Liver (tissue), 9 donors: ENCODE results near the gene URAD. TPM values are rescaled to one million over a fixed set of nuclear protein-coding genes. Genes with fewer than 3 reads are reported as not detected.
A peak's percentile ranks its signal among the peaks of the same experiment; 100 is the strongest.

ENCODE experiments used
- DNase-seq: peaks from one replicate; pipeline ENCODE4 v3.0.0-alpha.2; 2017; ENCODE audit warnings: low spot score
- H3K27ac ChIP-seq, 2 donors: one replicate each; pipeline ENCODE4 v1.7.0; 2013; ENCODE audit warnings: inconsistent platforms in 2 of 2, low read length in 2 of 2, control low read depth in 1 of 2, low read depth in 1 of 2, mild to moderate bottlenecking in 1 of 2
- H3K27me3 ChIP-seq, 4 donors: one replicate each; pipeline versions ENCODE4 v1.6.1 to v1.7.0; 2013; ENCODE audit warnings: low read length in 3 of 4, inconsistent platforms in 1 of 4, mild to moderate bottlenecking in 1 of 4, moderate library complexity in 1 of 4; ENCODE audit not compliant: control insufficient read depth in 4 of 4, insufficient read depth in 4 of 4
- H3K36me3 ChIP-seq, 4 donors: one replicate each; pipeline versions ENCODE4 v1.6.1 to v1.7.0; 2013; ENCODE audit warnings: low read length in 3 of 4, mild to moderate bottlenecking in 3 of 4, low read depth in 1 of 4, moderate library complexity in 1 of 4; ENCODE audit not compliant: control insufficient read depth in 4 of 4, insufficient read depth in 3 of 4
- H3K4me1 ChIP-seq, 4 donors: one replicate each; pipeline versions ENCODE4 v1.6.1 to v1.7.0; 2013; ENCODE audit warnings: low read length in 3 of 4, mild to moderate bottlenecking in 3 of 4, moderate library complexity in 1 of 4; ENCODE audit not compliant: control insufficient read depth in 4 of 4, insufficient read depth in 4 of 4
- H3K4me3 ChIP-seq, 3 donors: one replicate each; pipeline versions ENCODE4 v1.6.1 to v1.7.0; 2013; ENCODE audit warnings: low read length in 3 of 3, control low read depth in 1 of 3, low read depth in 1 of 3, mild to moderate bottlenecking in 1 of 3
- H3K9ac ChIP-seq, 2 donors: one replicate each; pipeline ENCODE4 v1.7.0; 2013; ENCODE audit warnings: low read length in 2 of 2, mild to moderate bottlenecking in 2 of 2, moderate library complexity in 2 of 2, control low read depth in 1 of 2, low read depth in 1 of 2
- H3K9me3 ChIP-seq, 4 donors: one replicate each; pipeline versions ENCODE4 v1.6.1 to v1.7.0; 2013; ENCODE audit warnings: low read length in 3 of 4; ENCODE audit not compliant: control insufficient read depth in 4 of 4
- ATF3 ChIP-seq: IDR thresholded peaks from 2 replicates; pipeline ENCODE4 v1.6.1; 2016; ENCODE audit warnings: antibody characterized with exemption
- CTCF ChIP-seq: fragments of 150-350 bp; IDR thresholded peaks from 2 replicates; pipeline ENCODE4 v1.5.1; 2017; ENCODE audit warnings: improper control_type of control experiment, low read depth, low read length; ENCODE audit not compliant: missing input control
- EGR1 ChIP-seq, 2 donors: IDR thresholded peaks; 2 replicates each; pipeline ENCODE4 v1.6.1; 2016 to 2018; ENCODE audit warnings: antibody characterized with exemption in 2 of 2, low read depth in 2 of 2
- FOXA1 ChIP-seq: IDR thresholded peaks from 2 replicates; pipeline ENCODE4 v1.6.1; 2016; ENCODE audit warnings: antibody characterized with exemption
- FOXA2 ChIP-seq: IDR thresholded peaks from 2 replicates; pipeline ENCODE4 v1.6.1; 2016; ENCODE audit warnings: antibody characterized with exemption
- GABPA ChIP-seq, 2 donors: IDR thresholded peaks in 1 of 2; conservative IDR thresholded peaks in 1 of 2; 2 replicates each; pipeline ENCODE4 v1.6.1; 2016; ENCODE audit warnings: antibody characterized with exemption in 2 of 2, mild to moderate bottlenecking in 1 of 2, moderate library complexity in 1 of 2
- HNF4A ChIP-seq, 2 donors: conservative IDR thresholded peaks; 2 replicates each; pipeline ENCODE4 v1.6.1; 2016; ENCODE audit warnings: antibody characterized with exemption in 2 of 2, mild to moderate bottlenecking in 2 of 2
- HNF4G ChIP-seq: IDR thresholded peaks from 2 replicates; pipeline ENCODE4 v1.6.1; 2016; ENCODE audit warnings: antibody characterized with exemption
- JUND ChIP-seq, 2 donors: IDR thresholded peaks; 2 replicates each; pipeline ENCODE4 v1.6.1; 2016; ENCODE audit warnings: antibody characterized with exemption in 2 of 2
- MAX ChIP-seq: IDR thresholded peaks from 2 replicates; pipeline ENCODE4 v1.6.1; 2016; ENCODE audit warnings: antibody characterized with exemption
- NR2F2 ChIP-seq: IDR thresholded peaks from 2 replicates; pipeline ENCODE4 v1.6.1; 2016; ENCODE audit warnings: antibody characterized with exemption
- RAD21 ChIP-seq, 2 donors: IDR thresholded peaks; 2 replicates each; pipeline ENCODE4 v1.6.1; 2016; ENCODE audit warnings: antibody characterized with exemption in 2 of 2, mild to moderate bottlenecking in 2 of 2
- REST ChIP-seq: IDR thresholded peaks from 2 replicates; pipeline ENCODE4 v1.6.1; 2016; ENCODE audit warnings: antibody characterized with exemption, mild to moderate bottlenecking
- RXRA ChIP-seq, 2 donors: IDR thresholded peaks; 2 replicates each; pipeline ENCODE4 v1.6.1; 2017 to 2018; ENCODE audit warnings: antibody characterized with exemption in 2 of 2, mild to moderate bottlenecking in 1 of 2
- SP1 ChIP-seq: IDR thresholded peaks from 2 replicates; pipeline ENCODE4 v1.6.1; 2018; ENCODE audit warnings: antibody characterized with exemption, mild to moderate bottlenecking
- TAF1 ChIP-seq: conservative IDR thresholded peaks from 2 replicates; pipeline ENCODE4 v1.6.1; 2016; ENCODE audit warnings: antibody characterized with exemption, mild to moderate bottlenecking
- YY1 ChIP-seq: IDR thresholded peaks from 2 replicates; pipeline ENCODE4 v1.6.1; 2016; ENCODE audit warnings: antibody characterized with exemption, mild to moderate bottlenecking
- WGBS: extraction: QIAGEN DNeasy Blood & Tissue Kit; methylation state at CpG from one replicate; pipeline ENCODE4 v1.1.7; 2013; 5-methylcytosine and 5-hydroxymethylcytosine counted together
- polyA plus RNA-seq, 2 donors: library from polyadenylated mRNA; stranded (reverse) in 1 of 2; unstranded in 1 of 2; fragments of 200-250 nt in 1 of 2; fragments of >200 nt in 1 of 2; fragmentation: Nextera tagmentation in 1 of 2; extraction: Ambion mirVana in 1 of 2; gene quantifications; one replicate each; pipeline versions ENCODE4 v1.2.1 to v1.2.3, GENCODE V29; 2013 to 2015
- total RNA-seq, 2 donors: library from RNA; depleted of rRNA; stranded (reverse); fragments of >200 nt; gene quantifications; one replicate each; pipeline ENCODE4 v1.2.3, GENCODE V29; 2014
- TF ChIP-seq, protein P1 (sequence below): IDR thresholded peaks from 2 replicates; pipeline ENCODE4 v1.6.1; 2016; ENCODE audit warnings: antibody characterized with exemption
- donor health status: healthy.
- donor health status: healthy.
- donor health status: healthy.
- donor health status: healthy.
- donor health status: healthy.

URAD gene
- total and polyA plus RNA-seq, 4 donors, result not detected

DNA sequence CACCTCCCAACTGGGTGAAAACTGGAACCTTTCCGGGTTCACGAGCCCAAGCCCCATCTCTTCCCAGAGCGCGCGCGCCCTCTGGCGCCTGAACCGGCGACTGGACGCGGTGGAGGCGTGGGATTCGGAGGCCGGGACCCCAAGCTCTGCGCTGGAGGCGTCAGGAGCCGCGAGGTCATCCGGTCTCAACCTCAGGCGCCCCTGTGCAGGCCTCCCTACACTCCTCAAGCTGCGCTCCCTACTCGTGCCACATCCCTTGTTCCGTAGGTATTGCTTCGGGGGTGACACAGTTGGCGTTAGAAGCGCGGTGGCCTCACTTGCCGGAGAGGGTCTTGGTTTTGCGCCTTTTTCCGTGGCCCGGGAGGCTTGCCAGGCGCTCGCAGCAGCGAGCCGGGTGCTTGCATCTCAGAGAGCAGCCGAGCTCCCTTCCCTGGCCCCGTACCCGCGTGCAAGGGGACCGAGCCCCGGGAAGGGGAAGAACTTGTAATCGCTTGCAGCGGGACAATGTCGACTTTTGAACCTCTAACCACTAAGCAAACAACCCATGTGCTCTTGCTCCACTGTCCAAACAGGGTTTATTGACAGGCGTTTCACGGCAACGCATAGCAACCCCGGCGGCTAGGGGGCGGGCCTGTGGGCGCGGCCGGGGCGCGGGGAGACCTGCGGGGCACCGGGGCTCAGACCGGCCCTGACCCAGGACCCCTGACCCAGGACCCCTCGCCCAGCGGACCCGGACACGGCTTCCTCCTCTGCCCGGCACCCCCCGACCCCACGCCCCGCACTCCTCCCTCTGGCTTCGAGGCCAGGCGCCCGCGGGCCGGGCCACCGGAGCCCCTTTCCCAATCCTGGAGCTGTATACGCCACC, 27.9 kb downstream of the URAD start:
- Histone ChIP-seq H3K27me3 (peaks cover 0 to 4% (median 1%) of the 10 kb centered on the region in 4 donors), H3K36me3 (no peaks in the 10 kb centered on the region), H3K4me1 (peaks cover 3 to 17% (median 10%) of the 10 kb centered on the region in 4 donors), H3K9me3 (no peaks in the 10 kb centered on the region), H3K27ac (peak overlapping the region; percentile 92 to 96), H3K4me3 (peak overlapping the region; percentile 72 to 85 (median 73)), H3K9ac (peak overlapping the region; percentile 30)
- WGBS, result under 1% methylated on average over 73 of the region's 73 CpGs
- peak; percentile 74 for DNase-seq
- TF ChIP-seq HNF4G (peak; percentile 25), MAX (peak; percentile 58), REST (peak; percentile 74), NR2F2 (no peak), JUND (IDR thresholded peaks at IDR 0.05) (no peak), EGR1 (IDR thresholded peaks at IDR 0.05; ENCODE audit: low read depth in 2 of 2) (no peak), FOXA1 (peak; percentile 80), GABPA (IDR thresholded peaks at IDR 0.05 in 1 of 2, conservative IDR thresholded peaks at IDR 0.05 in 1 of 2) (no peak), RAD21 (IDR thresholded peaks at IDR 0.05) (peak; percentile 78 to 81), HNF4A (conservative IDR thresholded peaks at IDR 0.05) (peak; percentile 74 to 80), ATF3 (no peak), CTCF (peak; percentile 61), TAF1 (peak; percentile 26), YY1 (peak; percentile 54), FOXA2 (peak; percentile 85), RXRA (IDR thresholded peaks at IDR 0.05) (peak; percentile 50 to 58), SP1 (peak; percentile 85)
- TF ChIP-seq, protein P1, sequence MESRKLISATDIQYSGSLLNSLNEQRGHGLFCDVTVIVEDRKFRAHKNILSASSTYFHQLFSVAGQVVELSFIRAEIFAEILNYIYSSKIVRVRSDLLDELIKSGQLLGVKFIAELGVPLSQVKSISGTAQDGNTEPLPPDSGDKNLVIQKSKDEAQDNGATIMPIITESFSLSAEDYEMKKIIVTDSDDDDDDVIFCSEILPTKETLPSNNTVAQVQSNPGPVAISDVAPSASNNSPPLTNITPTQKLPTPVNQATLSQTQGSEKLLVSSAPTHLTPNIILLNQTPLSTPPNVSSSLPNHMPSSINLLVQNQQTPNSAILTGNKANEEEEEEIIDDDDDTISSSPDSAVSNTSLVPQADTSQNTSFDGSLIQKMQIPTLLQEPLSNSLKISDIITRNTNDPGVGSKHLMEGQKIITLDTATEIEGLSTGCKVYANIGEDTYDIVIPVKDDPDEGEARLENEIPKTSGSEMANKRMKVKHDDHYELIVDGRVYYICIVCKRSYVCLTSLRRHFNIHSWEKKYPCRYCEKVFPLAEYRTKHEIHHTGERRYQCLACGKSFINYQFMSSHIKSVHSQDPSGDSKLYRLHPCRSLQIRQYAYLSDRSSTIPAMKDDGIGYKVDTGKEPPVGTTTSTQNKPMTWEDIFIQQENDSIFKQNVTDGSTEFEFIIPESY, result peak; percentile 6
